T-helper 1 cell treated with Interleukin-12 subunit alpha and Interleukin-12 subunit beta and Interleukin-4 antibody, amounts not matched to agents 30 ng/mL and 1 ng/mL, for 36 hours (primary cell): ENCODE data around the gene MTR. TPM values are rescaled to one million over a fixed set of nuclear protein-coding genes. Genes with fewer than 3 reads are reported as not detected.

Experiments
- intact Hi-C: fragments of 100-400 bp; cut with micrococcal nuclease; formaldehyde crosslinking; loops from one replicate; pipeline ENCODE4 v1.15.1; 2024
- total RNA-seq: library from RNA; stranded (reverse); gene quantifications from 2 replicates; pipeline ENCODE4 v1.2.3, GENCODE V29; 2022

MTR gene
- total RNA-seq, 1 donor from 2014 or later, result 37.1 TPM

DNA sequence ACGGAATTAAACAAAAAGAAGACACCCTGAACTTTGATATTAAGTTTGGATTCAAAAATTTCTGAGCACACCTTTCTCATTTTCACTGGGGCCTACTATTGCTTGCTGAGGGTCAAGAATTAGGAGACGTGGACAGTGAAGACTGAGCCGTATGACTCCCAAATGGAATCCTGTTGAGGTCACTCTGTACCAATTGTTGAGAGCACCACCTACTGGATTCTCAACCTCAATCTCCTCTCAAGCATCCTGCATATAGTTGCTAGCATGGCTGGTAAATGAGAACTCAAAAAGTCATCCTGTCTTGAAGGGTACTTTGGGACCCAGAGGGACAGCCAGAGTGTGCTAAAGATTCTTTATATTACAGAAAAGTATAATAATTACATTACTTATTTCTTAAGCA lies 20.2 kb upstream of the MTR start:
- intact Hi-C loops, result no loop called here

DNA sequence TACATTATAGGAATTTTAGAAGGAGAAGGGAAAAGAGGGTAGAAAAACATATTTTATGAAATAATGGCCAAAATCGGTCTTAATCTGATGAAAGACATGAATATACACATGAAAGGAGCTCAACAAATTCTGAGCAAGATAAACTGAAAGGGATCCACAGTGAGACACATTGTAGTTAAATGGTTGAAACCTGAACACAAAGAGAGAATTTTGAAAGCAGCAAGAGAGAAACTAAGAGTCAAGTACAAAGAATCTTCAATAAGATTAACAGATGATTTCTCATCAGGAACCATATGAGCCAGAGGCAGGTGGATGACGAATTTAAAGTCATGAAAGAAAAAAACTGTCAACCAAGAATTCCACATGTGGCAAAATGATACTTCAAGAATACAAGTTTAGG lies 15.8 kb upstream of the MTR start:
- intact Hi-C loops, result no loop called here

- intact Hi-C loops, result no loop called here
These were observed 9.6 kb upstream of the MTR start for GRCh38 chr1:236785477-236785876.

DNA sequence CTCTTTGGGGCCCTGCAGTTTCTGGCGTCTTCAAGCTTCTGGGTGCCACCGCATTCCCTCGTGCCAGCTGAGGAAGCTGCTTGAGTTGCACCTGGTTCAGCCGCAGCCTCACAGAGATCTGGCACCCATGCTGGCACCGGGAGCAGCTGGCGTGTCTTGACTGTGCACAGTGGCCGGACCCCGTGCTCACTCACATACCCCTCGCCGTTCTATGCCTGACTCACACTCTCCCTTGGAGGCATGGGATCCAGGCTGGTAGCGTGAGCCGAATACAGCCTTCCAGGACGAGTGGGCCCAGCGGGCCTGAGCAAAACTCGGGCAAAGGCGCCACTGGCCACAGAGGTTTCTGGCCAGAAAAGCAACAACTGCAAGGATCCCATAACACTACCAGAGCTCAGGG lies 8.6 kb upstream of the MTR start:
- intact Hi-C loops, result no loop called here

- intact Hi-C loops, result loop anchor here (1.0 to 10.0 kb wide), 12 partner anchors 36 to 1470 kb away; partner anchors contain the start of genes ACTN2, ARID4B, B3GALNT2 and GGPS1
These were observed 482 bp upstream of the MTR start for GRCh38 chr1:236794585-236795034.

DNA sequence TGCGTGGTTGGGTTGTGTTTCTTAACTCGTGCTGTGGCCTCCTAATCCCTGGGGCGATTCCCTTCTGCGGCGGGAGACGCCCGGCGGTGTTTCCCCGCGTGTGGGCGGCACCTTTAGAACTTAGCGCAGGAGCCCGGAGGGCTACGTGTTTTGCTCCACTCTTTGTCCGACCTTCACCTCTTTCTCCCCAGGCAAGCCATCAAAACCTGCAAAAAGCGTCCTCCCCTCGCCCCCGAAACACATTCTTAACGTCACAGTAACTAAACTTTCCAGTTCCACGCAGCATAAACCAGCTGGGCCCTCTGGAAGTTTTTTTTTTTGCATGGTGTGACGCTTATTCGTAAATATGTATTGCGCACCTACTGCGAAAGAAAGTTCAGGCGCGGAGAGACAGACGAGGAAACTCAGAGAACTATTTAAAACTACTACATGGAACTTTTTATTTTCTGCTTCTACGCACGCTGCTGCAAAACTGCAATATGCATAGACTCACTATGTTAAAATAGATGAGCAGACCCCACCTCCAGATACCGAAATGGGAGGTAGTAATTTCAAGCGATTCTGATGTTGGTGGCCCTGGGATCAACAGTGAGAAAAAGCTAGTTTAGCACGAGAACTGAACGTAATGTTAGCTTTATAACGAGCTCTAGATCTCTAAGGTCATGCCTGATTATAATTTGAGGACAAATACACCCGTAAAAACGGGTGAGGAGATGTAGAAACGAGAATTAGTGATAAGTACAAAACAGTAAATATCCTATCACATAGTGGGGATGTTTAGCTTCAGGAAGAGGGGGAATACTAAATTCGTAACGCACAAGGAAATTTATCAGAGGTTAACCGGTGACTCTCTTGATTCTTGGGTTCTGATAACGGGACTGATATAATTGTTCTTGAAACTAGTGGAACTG lies 920 bp downstream of the MTR start:
- intact Hi-C loops, result loop anchor here (1.0 to 10.0 kb wide), 13 partner anchors 37 to 1471 kb away; partner anchors contain the start of genes ACTN2, ARID4B, B3GALNT2 and GGPS1

- intact Hi-C loops, result loop anchor here (5.0 to 10.0 kb wide), 4 partner anchors 697 to 1474 kb away; partner anchors contain the start of genes ARID4B, B3GALNT2, GGPS1 and LYST
These were observed 3.9 kb downstream of the MTR start for GRCh38 chr1:236799001-236799400.

- intact Hi-C loops, result loop anchor here (2.0 kb wide), 1 partner anchor 25 kb away; no protein-coding TSS in a partner anchor
These were observed 5.0 kb downstream of the MTR start for GRCh38 chr1:236800002-236800620.

- intact Hi-C loops, result loop anchor here (2.0 kb wide), 1 partner anchor 24 kb away; no protein-coding TSS in a partner anchor
These were observed 5.5 kb downstream of the MTR start for GRCh38 chr1:236800623-236801022.

DNA sequence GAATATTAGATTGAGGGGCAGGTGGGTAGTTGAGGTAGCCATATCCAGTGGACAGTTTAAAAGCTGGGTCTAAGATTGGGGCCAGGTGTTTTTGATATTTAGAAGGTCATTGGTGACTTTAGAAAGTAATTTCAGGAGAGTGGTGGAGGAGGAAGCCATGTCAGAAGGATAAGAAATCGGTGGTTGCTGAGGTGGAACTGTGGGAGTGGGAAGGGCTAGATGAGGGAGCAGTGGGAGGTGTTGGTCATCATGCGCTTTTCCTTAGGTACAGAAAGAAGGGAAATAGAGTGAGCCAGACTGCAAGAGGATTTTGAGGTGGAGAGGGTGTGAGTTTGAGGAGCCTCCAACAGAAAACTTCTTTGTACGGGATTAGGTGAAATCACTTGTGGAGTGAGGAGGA lies 7.2 kb downstream of the MTR start:
- intact Hi-C loops, result no loop called here

DNA sequence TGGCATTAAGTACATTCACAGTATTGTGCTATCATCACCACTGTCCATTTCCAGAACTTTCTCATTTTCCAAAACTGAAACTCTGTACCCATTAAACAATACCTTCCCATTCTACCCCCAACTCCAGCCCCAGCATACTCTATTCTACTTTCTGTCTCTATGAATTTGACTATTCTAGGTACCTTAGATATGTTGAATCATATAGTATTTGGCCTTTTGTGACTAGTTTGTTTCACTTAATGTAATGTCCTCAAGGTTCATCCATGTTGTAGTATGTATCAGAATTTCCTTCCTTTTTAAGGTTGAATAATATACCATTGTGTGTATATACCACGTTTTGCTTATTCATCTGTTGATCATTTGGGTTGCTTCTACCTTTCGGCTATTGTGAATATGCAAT lies 11.5 kb downstream of the MTR start:
- intact Hi-C loops, result no loop called here

GRCh38 chr1:236808005-236808404 lies 12.9 kb downstream of the MTR start:
- intact Hi-C loops, result no loop called here

DNA sequence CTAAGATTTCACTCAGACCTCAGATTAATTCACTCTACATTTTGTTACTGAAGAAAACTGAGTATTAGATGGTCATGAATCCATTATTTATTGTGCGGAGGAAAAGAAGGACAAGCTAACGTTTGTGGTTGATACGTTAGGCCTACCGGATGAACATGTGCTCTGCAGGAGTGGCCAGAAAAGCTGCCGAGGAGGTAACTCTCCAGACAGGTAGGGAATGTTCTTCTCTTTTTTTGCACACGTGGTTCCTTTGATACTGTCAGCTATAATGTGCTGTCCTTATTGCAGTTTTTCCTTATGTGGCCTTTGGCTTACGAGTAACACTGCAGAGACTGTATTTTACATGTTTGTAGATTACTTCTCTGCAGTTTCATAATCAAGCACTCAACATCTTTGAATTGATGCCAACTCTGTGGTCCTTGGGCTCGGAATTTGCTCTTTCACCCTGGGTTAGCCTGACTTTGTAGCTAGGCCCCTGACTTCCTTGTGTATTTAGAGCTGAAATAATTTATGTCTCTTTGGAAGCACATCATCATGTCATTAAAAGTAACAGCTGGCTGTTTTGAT lies 13.6 kb downstream of the MTR start:
- intact Hi-C loops, result no loop called here

DNA sequence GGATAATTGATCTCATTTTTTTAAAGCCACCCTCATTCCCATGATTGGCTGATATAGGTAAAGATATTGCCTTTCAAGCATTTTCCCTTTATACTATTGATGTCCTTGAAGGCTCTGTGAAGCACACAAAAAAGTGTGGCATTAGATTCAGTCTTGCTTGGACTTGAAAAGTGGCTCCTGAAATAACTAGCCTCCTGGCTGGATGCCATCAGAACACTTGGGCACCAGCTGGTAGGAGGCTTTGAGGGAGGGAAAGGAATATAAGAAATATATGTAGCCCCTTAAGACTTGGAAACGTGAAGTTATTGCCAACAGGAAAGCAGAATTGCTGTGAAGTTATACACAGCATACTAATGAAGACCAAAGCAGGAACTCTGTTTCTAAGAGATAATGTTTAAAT lies 14.1 kb downstream of the MTR start:
- intact Hi-C loops, result no loop called here

- intact Hi-C loops, result no loop called here
These were observed 14.9 kb downstream of the MTR start for GRCh38 chr1:236810018-236810417.

- intact Hi-C loops, result no loop called here
These were observed 17.4 kb downstream of the MTR start for GRCh38 chr1:236812334-236813030.

DNA sequence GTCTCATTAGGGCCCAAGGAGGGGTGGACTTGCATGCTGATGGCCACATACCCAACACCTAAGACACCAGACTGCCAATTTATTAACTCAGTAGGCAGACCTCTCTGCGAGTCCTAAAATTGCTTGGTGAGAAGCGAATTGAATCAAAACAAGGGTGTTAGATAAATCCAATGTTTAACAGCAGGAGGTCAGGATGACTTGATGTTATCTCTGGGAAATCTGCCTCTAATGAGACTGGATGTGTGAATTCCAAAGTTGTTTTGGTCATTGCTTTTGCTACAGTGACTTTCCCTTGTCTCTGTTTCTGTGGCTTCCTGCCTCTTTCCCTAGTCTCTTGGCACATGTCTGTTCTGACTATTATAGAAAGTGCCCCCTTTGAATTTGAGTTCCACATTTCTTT lies 20.8 kb downstream of the MTR start:
- intact Hi-C loops, result no loop called here

- intact Hi-C loops, result no loop called here
These were observed 24.8 kb downstream of the MTR start for GRCh38 chr1:236819856-236820255.

DNA sequence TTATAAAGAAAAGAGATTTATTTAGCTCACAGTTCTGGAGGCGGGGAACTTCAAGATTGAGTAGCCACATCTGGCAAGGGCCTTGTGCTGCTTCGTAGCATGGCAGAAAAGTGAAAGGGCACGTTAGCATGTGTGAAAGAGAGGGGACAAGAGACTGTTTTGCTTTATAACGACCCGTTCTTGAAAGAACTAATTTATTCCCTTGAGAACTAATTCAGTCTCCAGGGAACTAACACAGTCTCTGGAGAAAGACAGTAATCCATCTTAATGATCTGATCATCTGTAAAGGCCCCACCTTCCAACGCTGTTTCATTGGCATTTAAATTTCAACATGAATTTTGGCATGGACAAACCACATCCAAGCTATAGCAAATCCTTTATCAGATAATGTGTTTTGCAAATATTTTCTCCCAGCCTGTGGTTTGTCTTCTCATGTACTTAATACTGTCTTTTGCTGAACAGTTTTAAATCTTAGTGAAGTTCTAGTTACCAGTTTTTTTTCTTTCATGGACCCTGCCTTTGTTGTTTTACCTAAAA lies 26.1 kb downstream of the MTR start:
- intact Hi-C loops, result no loop called here

- intact Hi-C loops, result no loop called here
These were observed 28.5 kb downstream of the MTR start for GRCh38 chr1:236823559-236823958.

- intact Hi-C loops, result no loop called here
These were observed 34.0 kb downstream of the MTR start for GRCh38 chr1:236829085-236829484.
